ENCODE results near the gene ATP6V1D.
A peak's percentile ranks its signal among the peaks of the same experiment; 100 is the strongest.

The ATP6V1D gene

DNA sequence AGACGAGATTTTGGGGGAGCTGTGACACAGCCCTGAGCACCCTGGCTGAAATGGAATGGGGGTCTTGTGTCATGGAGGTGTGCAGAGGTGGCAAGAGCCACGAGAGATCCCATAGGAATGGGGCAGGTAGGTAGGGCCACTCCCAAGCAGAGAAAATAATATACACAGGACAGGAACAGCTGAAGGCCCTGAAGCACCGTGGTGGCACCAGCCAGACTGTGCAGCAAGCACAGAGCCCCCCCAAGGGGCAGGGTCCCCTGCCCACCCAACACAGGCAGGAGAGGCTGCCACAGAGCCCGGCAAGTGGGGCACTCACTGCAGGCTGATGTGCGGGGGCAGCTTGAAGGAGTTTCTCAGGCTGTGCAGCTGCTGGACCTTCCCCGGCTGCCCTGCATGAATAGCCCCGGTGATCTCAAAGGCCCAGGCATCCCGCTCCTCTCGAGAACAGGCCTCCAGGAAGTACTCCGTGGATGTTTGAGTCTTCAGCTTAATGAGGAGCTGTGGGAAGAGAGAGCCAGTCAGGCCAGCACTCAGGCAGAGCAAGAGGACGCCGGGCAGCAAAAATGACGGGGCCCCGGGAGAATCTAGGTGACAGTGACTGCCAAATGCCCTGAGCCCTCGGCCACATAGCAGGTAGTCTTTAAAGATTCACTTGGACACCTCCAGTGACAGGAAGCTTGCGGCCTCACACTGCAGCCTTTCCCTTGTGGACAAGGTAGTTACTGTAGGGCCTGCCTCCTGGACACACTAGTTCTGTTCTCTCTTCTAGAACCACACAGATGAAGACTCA is 35.7 kb upstream of the ATP6V1D start:
- no peak for DNase-seq (ENCODE audit: low read depth)
- H3K4me3 ChIP-seq (ENCODE audit: low read length), result no peak overlapping the region
- TF ChIP-seq, protein P1, sequence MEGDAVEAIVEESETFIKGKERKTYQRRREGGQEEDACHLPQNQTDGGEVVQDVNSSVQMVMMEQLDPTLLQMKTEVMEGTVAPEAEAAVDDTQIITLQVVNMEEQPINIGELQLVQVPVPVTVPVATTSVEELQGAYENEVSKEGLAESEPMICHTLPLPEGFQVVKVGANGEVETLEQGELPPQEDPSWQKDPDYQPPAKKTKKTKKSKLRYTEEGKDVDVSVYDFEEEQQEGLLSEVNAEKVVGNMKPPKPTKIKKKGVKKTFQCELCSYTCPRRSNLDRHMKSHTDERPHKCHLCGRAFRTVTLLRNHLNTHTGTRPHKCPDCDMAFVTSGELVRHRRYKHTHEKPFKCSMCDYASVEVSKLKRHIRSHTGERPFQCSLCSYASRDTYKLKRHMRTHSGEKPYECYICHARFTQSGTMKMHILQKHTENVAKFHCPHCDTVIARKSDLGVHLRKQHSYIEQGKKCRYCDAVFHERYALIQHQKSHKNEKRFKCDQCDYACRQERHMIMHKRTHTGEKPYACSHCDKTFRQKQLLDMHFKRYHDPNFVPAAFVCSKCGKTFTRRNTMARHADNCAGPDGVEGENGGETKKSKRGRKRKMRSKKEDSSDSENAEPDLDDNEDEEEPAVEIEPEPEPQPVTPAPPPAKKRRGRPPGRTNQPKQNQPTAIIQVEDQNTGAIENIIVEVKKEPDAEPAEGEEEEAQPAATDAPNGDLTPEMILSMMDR (IDR thresholded peaks at IDR 0.05; ENCODE audit: insufficient read depth, low read depth, low read length, missing control alignments), result no peak

DNA sequence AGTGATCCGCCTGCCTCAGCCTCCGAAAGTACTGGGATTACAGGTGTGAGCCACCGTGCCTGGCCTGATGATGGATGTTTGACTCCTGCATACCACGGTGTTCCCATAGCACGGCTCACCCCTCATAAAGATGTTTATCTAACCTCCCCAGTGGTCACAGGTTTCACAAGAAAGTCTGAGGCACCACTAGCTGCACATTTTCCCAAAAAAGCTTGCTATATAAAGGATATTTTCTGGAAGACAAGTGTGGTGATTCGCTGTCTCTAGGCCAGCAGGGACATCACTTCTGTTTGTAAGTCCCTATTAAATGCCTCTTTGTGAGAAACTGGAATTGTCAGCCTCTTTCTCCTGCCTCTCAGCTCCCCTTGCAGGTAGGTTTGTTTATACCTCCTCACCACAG is 34.1 kb upstream of the ATP6V1D start:
- TF ChIP-seq, protein P1 (IDR thresholded peaks at IDR 0.05; ENCODE audit: insufficient read depth, low read depth, low read length, missing control alignments), result no peak
- DNase-seq (ENCODE audit: low read depth), result no peak
- H3K4me3 ChIP-seq (ENCODE audit: low read length), result no peak overlapping the region

DNA sequence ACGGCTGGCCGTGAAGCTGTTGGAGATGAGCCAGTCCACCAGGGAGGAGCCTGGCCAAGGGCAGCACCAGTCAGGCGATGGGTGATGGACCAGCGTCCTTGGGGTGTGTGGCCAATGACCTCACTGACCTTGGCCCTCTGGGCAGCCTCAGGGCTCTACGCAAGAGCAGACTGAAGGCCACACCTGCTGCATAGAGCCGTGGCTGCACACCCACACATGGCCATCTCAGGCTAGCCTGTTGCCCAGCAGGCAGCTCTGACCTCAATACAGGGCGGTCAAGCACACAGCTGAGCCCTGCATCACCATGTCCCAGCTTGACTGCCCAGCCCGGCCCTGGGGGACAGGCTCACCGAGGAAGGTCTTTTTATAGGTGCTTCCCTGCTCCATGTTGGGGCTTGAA is 33.2 kb upstream of the ATP6V1D start:
- H3K4me3 ChIP-seq (ENCODE audit: low read length), result no peak overlapping the region
- TF ChIP-seq, protein P1 (IDR thresholded peaks at IDR 0.05; ENCODE audit: insufficient read depth, low read depth, low read length, missing control alignments), result no peak
- DNase-seq (ENCODE audit: low read depth), result no peak

DNA sequence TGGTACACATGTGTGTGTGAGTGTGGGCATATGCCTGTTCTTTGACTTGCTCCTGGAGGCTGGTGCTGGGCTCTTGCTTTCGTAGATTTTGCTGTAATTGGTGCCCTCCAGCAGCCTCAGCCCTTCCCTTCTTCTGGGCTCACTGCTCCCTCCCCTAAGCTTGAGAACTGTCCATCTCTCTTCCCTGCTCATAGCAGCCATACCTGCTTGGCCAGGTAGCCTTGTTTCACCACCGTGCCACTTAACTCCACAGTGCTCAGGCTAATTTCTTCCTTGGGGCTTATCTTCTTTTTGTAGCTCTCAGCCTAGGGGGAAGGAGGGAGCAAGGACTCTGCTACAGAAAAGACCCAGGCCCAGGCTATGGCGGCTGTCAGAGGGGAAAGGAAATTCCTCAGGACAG is 32.5 kb upstream of the ATP6V1D start:
- peak; percentile 33 for DNase-seq (ENCODE audit: low read depth)
- H3K4me3 ChIP-seq (ENCODE audit: low read length), result no peak overlapping the region
- TF ChIP-seq, protein P1 (IDR thresholded peaks at IDR 0.05; ENCODE audit: insufficient read depth, low read depth, low read length, missing control alignments), result no peak

DNA sequence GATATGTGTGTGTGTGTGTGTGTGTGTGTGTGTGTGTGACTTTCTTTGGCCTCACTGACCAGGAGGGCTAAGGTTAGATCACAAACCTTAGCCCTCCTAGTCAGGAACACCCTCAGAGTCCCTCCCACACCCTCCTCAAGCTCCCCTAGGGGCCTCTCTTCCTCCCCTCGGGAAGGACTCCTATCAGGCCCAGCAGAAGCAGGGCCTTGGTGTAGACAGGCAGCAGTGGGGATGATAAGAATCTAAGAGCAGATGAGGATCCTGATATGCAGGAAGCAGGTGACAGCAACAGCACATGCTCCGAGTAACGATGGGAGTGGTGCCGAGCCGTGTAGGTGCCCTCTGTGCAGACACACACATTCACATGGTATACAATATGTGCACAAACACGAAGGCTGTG is 31.7 kb upstream of the ATP6V1D start:
- TF ChIP-seq, protein P1 (IDR thresholded peaks at IDR 0.05; ENCODE audit: insufficient read depth, low read depth, low read length, missing control alignments), result no peak
- no peak for DNase-seq (ENCODE audit: low read depth)
- no peak overlapping the region for H3K4me3 ChIP-seq (ENCODE audit: low read length)

DNA sequence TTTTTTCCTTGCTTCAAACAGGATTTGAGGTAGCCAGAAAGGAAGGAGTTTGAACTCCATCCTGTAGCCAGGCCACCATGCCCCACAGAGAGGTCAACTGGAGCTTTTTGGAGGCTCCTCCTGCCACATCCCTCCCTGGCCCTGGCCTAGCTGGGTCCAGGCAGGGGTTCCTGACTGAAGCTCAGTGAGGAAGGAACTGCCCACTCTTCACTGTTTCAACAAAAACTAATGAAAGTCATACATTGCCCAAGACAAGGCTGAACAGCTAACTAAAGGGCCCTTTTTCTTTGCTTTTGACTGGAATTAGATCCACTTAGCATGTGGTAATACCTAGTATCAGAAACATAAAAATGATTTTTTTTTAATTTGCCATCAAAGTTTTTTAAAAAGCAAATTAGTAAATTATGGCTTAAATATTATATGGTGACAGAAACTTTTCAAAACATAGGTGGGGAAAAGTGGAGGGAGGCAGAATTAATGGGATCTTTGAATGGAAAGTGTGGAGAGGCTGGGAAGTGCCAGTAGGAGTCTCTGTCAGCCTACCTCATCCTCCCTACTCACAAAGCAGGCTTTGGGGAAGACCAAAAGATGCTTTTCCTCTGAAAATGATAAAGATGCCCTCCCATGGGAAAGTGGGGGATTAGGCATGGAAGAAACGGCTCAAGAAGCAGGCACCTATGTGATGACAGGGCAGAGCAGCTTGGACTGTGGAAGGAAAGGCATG is 30.4 kb upstream of the ATP6V1D start:
- no peak for DNase-seq (ENCODE audit: low read depth)
- no peak overlapping the region for H3K4me3 ChIP-seq (ENCODE audit: low read length)
- TF ChIP-seq, protein P1 (IDR thresholded peaks at IDR 0.05; ENCODE audit: insufficient read depth, low read depth, low read length, missing control alignments), result no peak
